Stimulated activated CD4-positive, alpha-beta T cell treated with anti-CD3 and anti-CD28 coated beads, Interleukin-12 subunit alpha, Interleukin-12 subunit beta, amount 100 ng/mL, for 48 hours (primary cell): ENCODE measurements around the gene CD82.

Experiments
- DNase-seq, 3 donors: peaks; one replicate each; pipeline ENCODE4 v3.0.0-alpha.2; 2020; ENCODE audit warnings: low read depth in 2 of 3, low spot score in 1 of 3

The CD82 gene

DNA sequence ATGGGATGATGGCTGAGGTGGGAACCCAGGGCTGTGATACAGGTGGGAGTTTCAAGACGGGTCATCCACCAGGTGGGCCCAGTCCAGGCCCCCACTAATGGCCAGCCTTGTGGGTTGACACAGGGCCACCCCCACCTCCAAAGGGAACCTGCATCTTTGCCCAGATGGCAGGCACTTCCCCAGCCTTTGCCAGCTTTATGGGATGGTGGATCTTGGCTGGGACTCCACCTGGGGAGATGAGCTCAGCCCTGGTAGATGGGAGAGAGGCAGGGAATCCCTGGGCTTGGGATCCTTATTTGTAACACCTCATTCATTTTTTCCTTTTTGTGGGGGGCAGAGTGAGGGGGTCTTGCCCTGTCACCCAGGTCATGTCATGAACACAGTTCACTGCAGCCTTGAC, 33.4 kb downstream of the CD82 start:
- no peak for DNase-seq

GRCh38 chr11:44600261-44600660, 34.8 kb downstream of the CD82 start:
- DNase-seq, result no peak

GRCh38 chr11:44600839-44601383, 35.4 kb downstream of the CD82 start:
- DNase-seq, result no peak

GRCh38 chr11:44601471-44602370, 36.3 kb downstream of the CD82 start:
- DNase-seq, result no peak

DNA sequence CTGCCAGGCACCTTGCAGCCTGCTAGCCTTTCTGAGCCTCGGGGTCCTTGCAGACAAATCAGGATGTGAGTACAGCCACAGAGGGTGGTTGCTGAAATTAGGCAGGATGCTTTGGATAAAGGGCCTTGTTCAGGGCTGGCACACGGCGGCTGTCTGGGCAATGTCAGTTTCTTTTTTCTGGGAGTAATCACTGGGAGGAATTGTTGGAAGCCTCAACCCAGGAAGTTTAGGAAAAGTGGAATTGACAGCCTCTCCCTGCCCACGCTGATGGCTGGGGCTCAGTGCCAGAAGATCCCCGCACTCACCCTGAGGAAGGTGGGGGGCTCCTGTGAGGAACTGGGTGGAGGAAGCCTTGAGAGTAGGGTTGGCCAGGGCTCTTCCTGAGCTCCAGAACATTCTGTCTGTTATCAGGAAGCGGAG, 37.4 kb downstream of the CD82 start:
- DNase-seq, result no peak

DNA sequence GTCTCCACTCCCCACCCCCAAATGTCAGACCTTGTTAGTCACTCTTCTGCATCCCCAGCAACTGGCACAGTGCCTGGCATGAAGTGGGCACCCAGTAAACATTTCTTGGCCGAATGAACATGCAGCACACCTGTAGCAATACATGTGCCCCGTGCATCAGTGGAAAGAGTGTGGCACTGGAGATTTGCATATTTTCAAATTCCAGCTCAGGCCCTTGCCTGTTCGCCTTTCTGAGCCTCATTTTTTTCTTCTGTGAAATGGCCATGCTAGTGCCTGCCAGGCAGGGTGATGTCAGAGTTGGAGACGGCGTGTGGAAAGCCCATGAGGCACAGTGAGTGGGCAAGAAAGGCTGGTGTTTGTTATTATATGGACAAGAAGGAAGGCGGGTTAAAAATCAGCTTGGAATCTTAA, 38.7 kb downstream of the CD82 start:
- DNase-seq, result no peak

DNA sequence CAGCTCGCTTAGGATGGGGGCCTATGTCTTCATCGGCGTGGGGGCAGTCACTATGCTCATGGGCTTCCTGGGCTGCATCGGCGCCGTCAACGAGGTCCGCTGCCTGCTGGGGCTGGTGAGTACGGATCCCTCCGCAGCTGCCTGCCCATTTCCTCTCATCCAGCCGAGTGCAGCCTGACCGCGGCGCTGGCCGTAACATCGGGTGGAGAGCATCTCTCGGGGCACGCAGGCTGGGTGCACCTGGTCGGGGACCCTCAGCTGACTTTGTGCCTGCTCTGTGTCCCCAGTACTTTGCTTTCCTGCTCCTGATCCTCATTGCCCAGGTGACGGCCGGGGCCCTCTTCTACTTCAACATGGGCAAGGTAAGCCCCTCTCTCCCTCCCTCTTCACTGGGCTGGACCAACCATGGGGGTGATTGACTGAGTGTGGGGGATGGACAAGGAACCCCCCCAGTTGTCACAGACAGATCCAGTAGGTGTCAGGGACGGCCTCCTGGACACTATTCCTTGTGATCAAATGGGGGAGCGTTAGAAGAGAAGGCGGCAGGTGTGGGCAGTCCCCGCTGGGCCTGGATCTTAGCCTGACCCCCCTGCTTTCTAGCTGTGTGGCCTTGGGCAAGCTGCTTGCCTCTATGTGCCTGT, 39.7 kb downstream of the CD82 start:
- no peak for DNase-seq

GRCh38 chr11:44605965-44606364, 40.5 kb downstream of the CD82 start:
- no peak for DNase-seq

GRCh38 chr11:44606472-44606871, 41.0 kb downstream of the CD82 start:
- DNase-seq, result no peak

DNA sequence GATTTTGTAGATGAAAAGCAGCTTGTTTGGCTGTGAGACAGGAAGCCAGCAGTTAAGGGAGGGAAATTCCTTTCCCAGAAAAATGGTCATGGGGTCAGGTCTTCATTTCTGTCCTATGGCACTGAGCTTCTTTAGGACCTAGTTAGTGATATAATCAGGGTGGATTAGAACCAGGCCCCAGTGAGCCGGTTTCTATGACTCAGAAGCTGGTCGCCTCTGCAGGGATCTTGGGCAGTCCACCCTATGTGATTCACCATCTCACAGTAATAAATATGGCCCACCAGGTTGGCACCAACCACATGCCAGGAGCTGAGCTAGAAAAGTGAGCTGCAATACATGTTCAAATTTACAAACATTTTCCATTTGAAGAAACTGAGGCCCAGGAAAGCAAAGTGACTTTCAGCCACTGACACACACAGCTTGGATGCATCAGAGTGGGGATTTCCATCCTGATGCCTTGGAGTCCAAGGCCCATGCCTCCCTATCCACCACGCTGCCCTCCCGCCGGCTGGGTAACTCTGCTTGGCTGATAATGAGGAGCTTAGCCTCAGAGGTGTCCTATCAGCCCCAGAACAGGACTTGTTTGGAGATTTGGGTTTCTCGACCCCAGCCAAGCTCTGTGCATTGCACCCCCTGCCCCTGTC, 42.0 kb downstream of the CD82 start:
- no peak for DNase-seq

- DNase-seq, result no peak
Measured at GRCh38 chr11:44607987-44608386, 42.5 kb downstream of the CD82 start.

GRCh38 chr11:44608651-44608990, 43.2 kb downstream of the CD82 start:
- DNase-seq, result no peak

DNA sequence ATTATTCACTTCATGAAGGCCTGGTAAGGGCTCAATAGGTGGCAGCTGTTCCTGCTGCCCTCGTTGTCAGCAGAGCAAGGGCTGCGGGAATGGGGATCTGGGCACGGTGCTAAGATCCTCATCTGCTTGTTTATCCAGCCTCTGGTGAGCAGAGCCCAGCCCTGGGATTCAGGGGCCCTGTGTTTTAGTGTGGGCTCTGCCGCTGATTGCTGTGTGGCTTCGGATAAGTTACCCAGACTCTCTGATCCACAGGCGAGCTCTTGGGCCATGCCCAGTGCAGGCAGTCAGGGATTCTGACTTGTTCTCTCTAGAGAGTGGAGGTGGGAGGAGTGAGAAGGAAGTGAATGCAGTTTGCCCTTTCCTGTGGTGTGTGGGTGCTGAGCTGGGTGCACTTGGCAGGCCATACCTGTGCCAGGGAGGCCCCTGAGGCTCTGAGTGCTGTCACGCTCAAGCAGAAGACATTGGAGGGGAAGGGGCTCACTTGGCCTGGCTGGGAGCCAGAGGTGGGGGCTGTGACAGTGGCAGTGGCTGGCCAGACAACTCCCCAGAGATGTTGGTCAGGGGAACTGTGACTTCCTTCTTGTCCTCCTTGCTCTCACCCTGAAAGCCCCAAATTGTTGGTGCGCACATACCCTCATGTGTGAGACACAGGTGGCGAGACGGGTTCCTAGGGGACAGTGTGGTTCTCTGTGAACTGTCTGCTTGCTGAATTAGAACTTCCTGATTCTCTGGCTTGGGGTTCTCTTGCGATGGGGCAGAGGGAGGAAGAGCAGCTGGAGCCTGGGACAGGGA, 43.7 kb downstream of the CD82 start:
- DNase-seq, result no peak

DNA sequence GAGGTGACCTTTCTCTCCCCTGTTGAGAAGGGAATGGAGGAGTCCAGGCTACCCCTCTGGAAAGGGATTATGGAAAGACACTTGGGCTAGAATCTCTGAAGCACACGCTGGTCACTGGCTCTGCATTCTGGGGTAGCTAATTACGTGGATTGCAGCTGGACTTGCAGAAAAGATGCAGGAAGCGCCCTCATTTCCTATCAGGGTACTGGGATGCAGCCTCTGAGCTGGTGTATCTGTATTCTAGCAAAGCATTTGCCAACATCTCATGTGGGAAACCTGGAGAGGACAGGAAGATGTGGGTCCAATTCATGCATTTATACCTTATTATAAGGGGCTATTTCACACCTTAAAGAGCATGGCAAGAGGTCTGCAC, 44.3 kb downstream of the CD82 start:
- DNase-seq, result no peak

GRCh38 chr11:44610186-44610955, 44.9 kb downstream of the CD82 start:
- DNase-seq, result no peak

DNA sequence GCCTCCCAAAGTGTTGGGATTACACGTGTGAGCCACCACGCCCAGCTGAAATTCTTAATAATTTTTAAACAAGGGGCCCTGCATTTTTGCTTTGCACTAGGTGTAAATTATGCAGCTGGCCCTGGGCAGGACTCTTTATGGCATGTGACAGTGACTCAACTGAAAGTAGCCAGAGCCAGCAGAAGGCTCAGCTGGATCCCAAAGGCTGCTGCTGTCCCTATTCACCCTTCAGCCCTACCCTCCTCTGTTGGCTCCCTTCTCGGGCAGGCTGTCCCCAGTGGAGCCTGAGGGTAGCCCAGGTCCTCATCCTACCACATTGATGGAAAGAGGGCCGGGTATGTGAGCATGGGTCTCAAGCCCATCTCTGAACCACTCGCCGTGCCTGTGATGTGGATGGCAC, 45.6 kb downstream of the CD82 start:
- no peak for DNase-seq

GRCh38 chr11:44611687-44612434, 46.4 kb downstream of the CD82 start:
- peak; percentile 33 to 39 (median 37) for DNase-seq

DNA sequence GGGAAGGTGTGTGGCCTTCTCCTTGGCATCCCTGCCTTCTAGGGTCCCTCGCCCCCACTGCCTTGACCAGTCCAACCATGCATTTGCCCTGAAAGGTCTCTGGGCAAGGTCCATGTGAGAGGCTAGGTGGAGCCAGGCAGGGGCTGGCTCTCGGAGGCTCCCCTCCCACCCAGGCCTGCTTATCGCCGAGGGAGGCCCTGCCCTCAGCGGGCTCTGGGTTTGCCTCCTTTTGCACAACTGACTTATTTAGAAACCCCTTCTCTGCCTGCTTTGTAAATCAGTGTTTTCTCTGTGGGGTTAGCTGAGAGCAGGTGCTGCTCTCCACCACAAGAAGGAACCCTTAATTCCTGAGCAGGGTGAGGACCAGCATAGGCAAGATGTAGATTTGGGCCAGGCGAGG, 47.7 kb downstream of the CD82 start:
- no peak for DNase-seq

- no peak for DNase-seq
Measured at GRCh38 chr11:44614281-44614775, 48.9 kb downstream of the CD82 start.
